OCI-LY7 (cell line): ENCODE data around the gene PTCRA. TPM values are rescaled to one million over a fixed set of nuclear protein-coding genes. Genes with fewer than 3 reads are reported as not detected.

Experiments used
- BruUV-seq: library from RNA; stranded (reverse); fragments of 400-500 nt; replicated peaks from 2 replicates; lab custom pipeline; 2021; lab: Mats Ljungman, UMichigan
- CTCF ChIA-PET: fragments of 300-600 bp; sonication (Branson Sonifier 250); formaldehyde crosslinking; loops from one replicate; lab custom pipeline; 2022; ENCODE audit warnings: antibody characterized with exemption; ENCODE audit not compliant: unreplicated experiment; lab: Charles Lee
- POLR2A ChIA-PET: fragments of 300-600 bp; sonication (Branson Sonifier 250); formaldehyde crosslinking; loops from one replicate; lab custom pipeline; 2022; ENCODE audit warnings: antibody characterized with exemption; lab: Charles Lee
- DNase-seq: peaks from one replicate; pipeline ENCODE4 v3.0.0-alpha.2; 2015; ENCODE audit warnings: low spot score
- H2AFZ ChIP-seq: fragments of 200-600 bp; sonication (generic), shearing (Covaris generic); 2 replicates; pipeline ENCODE4 v1.6.1; 2014; ENCODE audit warnings: mild to moderate bottlenecking, antibody characterized with exemption, low read length, moderate library complexity
- H3K27ac ChIP-seq: fragments of 200-600 bp; sonication (generic); 2 replicates; pipeline ENCODE4 v1.5.1; 2014; ENCODE audit warnings: mixed run types, low read depth, mild to moderate bottlenecking, moderate library complexity, low read length, inconsistent platforms; ENCODE audit not compliant: poor library complexity, severe bottlenecking
- H3K36me3 ChIP-seq: fragments of 200-600 bp; sonication (generic); 2 replicates; pipeline ENCODE4 v1.6.1; 2014; ENCODE audit warnings: mild to moderate bottlenecking, antibody characterized with exemption, low read length, moderate library complexity, mixed read lengths; ENCODE audit not compliant: insufficient read depth
- H3K4me1 ChIP-seq: fragments of 200-600 bp; sonication (generic); 2 replicates; pipeline ENCODE4 v1.5.1; 2014; ENCODE audit warnings: mild to moderate bottlenecking, low read length; ENCODE audit not compliant: insufficient read depth, poor library complexity, severe bottlenecking
- H3K4me2 ChIP-seq: fragments of 200-600 bp; sonication (generic); 2 replicates; pipeline ENCODE4 v1.6.1; 2014; ENCODE audit warnings: mild to moderate bottlenecking, low read length
- H3K4me3 ChIP-seq: fragments of 200-600 bp; sonication (generic); 2 replicates; pipeline ENCODE4 v1.5.1; 2014; ENCODE audit warnings: mild to moderate bottlenecking, low read depth, low read length; ENCODE audit not compliant: poor library complexity, severe bottlenecking
- H3K79me2 ChIP-seq: fragments of 200-600 bp; sonication (generic); 2 replicates; pipeline ENCODE4 v1.6.1; 2016; ENCODE audit warnings: low read depth, mild to moderate bottlenecking, low read length, moderate library complexity, mixed read lengths; ENCODE audit not compliant: insufficient read depth
- H3K9me2 ChIP-seq: fragments of 200-600 bp; sonication (generic); 2 replicates; pipeline ENCODE4 v1.6.1; 2016; ENCODE audit warnings: mild to moderate bottlenecking, low read length, mixed read lengths; ENCODE audit not compliant: insufficient read depth
- H3K9me3 ChIP-seq: fragments of 200-600 bp; sonication (generic); 2 replicates; pipeline ENCODE4 v1.6.1; 2014; ENCODE audit warnings: mild to moderate bottlenecking, mixed run types, low read length, mixed read lengths
- H4K20me1 ChIP-seq: fragments of 200-600 bp; sonication (generic); 2 replicates; pipeline ENCODE4 v1.6.1; 2014; ENCODE audit warnings: mild to moderate bottlenecking, antibody characterized with exemption, low read length, moderate library complexity, mixed read lengths; ENCODE audit not compliant: insufficient read depth
- EZH2phosphoT487 ChIP-seq: fragments of 200-600 bp; sonication (generic); IDR thresholded peaks from 2 replicates; pipeline ENCODE4 v1.6.1; 2018; ENCODE audit warnings: low read depth, borderline replicate concordance, mild to moderate bottlenecking, mixed run types, antibody characterized with exemption, low read length, moderate library complexity, mixed read lengths
- intact Hi-C: fragments of 100-400 bp; cut with micrococcal nuclease; formaldehyde crosslinking; loops from one replicate; pipeline ENCODE4 v1.10.0; 2022; ENCODE audit not compliant: unreplicated experiment
- total RNA-seq, 2 experiments: library from RNA; depleted of rRNA in 1 of 2; stranded (reverse); fragments of >200 nt in 1 of 2; shearing (Covaris generic) in 1 of 2; gene quantifications; 2 replicates each; pipeline ENCODE4 v1.2.3, GENCODE V29; 2014 to 2022
- TF ChIP-seq, protein P1 (sequence below): fragments of 200-600 bp; sonication (generic); conservative IDR thresholded peaks from 2 replicates; pipeline ENCODE4 v1.5.1; 2014; ENCODE audit warnings: mild to moderate bottlenecking, antibody characterized with exemption, low read length, moderate library complexity, mixed read lengths

The PTCRA gene
- total RNA-seq, 2 experiments from 2014 or later = 0.85 to 0.91 TPM

DNA sequence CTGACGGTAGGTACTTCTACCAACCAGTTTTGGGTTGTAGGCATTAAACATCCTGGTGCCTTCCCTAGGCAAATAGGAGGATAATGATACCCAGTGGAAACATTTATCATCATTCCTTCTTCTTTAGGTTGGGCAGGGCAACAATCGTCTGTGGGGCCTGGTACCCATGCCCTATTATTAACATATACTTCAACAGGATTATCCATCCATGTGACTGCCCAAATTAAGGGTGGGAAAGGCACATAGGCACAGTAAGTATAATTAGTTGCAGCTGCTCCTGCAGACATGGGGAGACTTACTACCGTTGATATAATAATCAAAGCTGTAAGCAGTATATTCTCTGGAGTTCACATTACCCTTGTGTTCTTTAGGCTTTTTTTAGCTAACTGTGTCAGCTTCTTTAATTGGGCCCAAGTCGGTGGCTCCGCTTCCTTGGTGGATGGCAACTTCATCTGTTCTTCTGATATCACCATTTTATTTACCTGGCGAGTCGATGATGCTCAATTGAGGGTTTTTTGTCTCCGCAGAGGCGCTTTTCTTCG, 19.6 kb upstream of the PTCRA start:
- BruUV-seq = no TSS peak
- Histone ChIP-seq H3K79me2 (no peaks in the 10 kb centered on the region), H3K9me2 (no peaks in the 10 kb centered on the region), H3K36me3 (no peaks in the 10 kb centered on the region), H2AFZ (no peak overlapping the region), H3K9me3 (no peaks in the 10 kb centered on the region), H3K27ac (no peak overlapping the region), H3K4me3 (no peak overlapping the region), H4K20me1 (no peaks in the 10 kb centered on the region), H3K4me1 (peaks cover 35% of the 10 kb centered on the region), H3K4me2 (no peak overlapping the region)
- ChIA-PET POLR2A (no interaction called here), CTCF (no interaction called here)
- DNase-seq = no peak
- intact Hi-C loops = loop anchor here (5.0 kb wide), 1 partner anchor 169 kb away; no protein-coding TSS in a partner anchor
- TF ChIP-seq EZH2phosphoT487 = no peak
- TF ChIP-seq, protein P1, sequence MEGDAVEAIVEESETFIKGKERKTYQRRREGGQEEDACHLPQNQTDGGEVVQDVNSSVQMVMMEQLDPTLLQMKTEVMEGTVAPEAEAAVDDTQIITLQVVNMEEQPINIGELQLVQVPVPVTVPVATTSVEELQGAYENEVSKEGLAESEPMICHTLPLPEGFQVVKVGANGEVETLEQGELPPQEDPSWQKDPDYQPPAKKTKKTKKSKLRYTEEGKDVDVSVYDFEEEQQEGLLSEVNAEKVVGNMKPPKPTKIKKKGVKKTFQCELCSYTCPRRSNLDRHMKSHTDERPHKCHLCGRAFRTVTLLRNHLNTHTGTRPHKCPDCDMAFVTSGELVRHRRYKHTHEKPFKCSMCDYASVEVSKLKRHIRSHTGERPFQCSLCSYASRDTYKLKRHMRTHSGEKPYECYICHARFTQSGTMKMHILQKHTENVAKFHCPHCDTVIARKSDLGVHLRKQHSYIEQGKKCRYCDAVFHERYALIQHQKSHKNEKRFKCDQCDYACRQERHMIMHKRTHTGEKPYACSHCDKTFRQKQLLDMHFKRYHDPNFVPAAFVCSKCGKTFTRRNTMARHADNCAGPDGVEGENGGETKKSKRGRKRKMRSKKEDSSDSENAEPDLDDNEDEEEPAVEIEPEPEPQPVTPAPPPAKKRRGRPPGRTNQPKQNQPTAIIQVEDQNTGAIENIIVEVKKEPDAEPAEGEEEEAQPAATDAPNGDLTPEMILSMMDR = no peak

DNA sequence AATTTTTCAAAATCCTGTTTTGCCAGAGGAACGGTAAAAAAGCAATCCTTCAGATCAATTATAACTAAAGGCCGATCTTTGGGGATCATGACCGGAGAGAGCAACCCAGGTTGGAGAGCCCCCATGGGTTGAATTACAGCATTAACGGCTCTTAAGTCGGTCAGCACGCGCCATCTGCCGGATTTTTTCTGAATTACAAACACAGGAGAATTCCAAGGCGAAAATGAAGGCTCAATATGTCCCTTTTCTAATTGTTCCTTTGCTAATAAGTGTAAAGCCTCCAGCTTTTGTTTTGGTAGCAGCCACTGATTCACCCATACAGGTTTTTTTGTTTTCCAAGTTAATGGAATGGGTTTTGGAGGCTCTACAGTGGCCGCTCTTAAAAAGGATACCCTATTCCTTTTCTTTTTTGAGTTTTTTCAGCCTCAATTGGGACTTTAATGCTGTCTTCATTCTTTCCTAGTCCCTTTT, 16.9 kb upstream of the PTCRA start:
- intact Hi-C loops = loop anchor here (1.0 to 5.0 kb wide), 3 partner anchors 22 to 238 kb away; no protein-coding TSS in a partner anchor
- H3K79me2 ChIP-seq = no peaks in the 10 kb centered on the region
- TF ChIP-seq, protein P1 = peak; percentile 89
- TF ChIP-seq EZH2phosphoT487 = no peak
- no peak overlapping the region for H3K27ac ChIP-seq
- peak overlapping the region; percentile 20; the same call in 1 of the 2 replicates for H3K4me2 ChIP-seq
- peak overlapping the region; percentile 47; the same call in 1 of the 2 replicates for H2AFZ ChIP-seq
- H4K20me1 ChIP-seq = no peaks in the 10 kb centered on the region
- CTCF ChIA-PET = no interaction called here
- no peak overlapping the region for H3K4me3 ChIP-seq
- H3K9me3 ChIP-seq = no peaks in the 10 kb centered on the region
- H3K4me1 ChIP-seq = peaks cover 18% of the 10 kb centered on the region
- POLR2A ChIA-PET = no interaction called here
- no peaks in the 10 kb centered on the region for H3K9me2 ChIP-seq
- no peaks in the 10 kb centered on the region for H3K36me3 ChIP-seq
- peak; percentile 82 for DNase-seq
- BruUV-seq = no TSS peak

DNA sequence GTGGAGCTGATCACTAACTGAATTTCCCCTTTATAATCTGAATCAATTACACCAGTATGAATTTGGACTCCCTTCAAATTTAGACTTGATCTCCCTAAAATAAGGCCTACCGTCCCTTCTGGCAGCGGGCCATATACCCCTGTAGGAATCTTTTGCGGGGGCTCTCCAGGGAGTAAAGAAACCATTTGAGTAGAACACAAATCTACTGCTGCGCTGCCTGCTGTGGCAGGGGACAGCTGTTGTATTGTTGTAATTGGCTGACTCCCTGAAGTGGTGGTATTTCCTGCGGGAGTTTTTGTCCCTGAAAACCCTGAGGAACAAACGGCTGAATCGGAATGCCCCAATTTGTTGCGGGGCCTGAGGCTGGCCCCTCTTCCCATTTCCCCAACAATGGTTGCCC, 16.0 kb upstream of the PTCRA start:
- no TSS peak for BruUV-seq
- POLR2A ChIA-PET = no interaction called here
- H3K9me2 ChIP-seq = no peaks in the 10 kb centered on the region
- H3K27ac ChIP-seq = no peak overlapping the region
- no peaks in the 10 kb centered on the region for H4K20me1 ChIP-seq
- no peak overlapping the region for H3K4me3 ChIP-seq
- no peak overlapping the region for H3K4me2 ChIP-seq
- peaks cover 10% of the 10 kb centered on the region for H3K4me1 ChIP-seq
- no peaks in the 10 kb centered on the region for H3K36me3 ChIP-seq
- CTCF ChIA-PET = no interaction called here
- intact Hi-C loops = loop anchor here (1.0 to 5.0 kb wide), 4 partner anchors 23 to 239 kb away; no protein-coding TSS in a partner anchor
- H3K79me2 ChIP-seq = no peaks in the 10 kb centered on the region
- TF ChIP-seq, protein P1 = no peak
- no peak for TF ChIP-seq EZH2phosphoT487
- no peak for DNase-seq
- no peaks in the 10 kb centered on the region for H3K9me3 ChIP-seq
- no peak overlapping the region for H2AFZ ChIP-seq
